Lower leg skin (tissue), 3 donors: Measurements from ENCODE around the gene NAA35.
"Not testable (repeated sequence)": the region's sequence is repeated elsewhere in the genome, so short reads cannot be mapped to it uniquely, and the experiment has no call there.

ENCODE experiments used
- POLR2A ChIP-seq, 2 donors: fragments of 450-650 bp; IDR thresholded peaks; one replicate each; pipeline ENCODE4 v1.6.1; 2016 to 2017; ENCODE audit warnings: antibody characterized with exemption in 2 of 2, mild to moderate bottlenecking in 1 of 2, moderate library complexity in 1 of 2
- TF ChIP-seq, protein P1 (sequence below), 3 donors: fragments of 450-650 bp; IDR thresholded peaks; one replicate each; pipeline ENCODE4 v1.5.1; 2016; ENCODE audit warnings: antibody characterized with exemption in 3 of 3, mild to moderate bottlenecking in 3 of 3, moderate library complexity in 2 of 3

DNA sequence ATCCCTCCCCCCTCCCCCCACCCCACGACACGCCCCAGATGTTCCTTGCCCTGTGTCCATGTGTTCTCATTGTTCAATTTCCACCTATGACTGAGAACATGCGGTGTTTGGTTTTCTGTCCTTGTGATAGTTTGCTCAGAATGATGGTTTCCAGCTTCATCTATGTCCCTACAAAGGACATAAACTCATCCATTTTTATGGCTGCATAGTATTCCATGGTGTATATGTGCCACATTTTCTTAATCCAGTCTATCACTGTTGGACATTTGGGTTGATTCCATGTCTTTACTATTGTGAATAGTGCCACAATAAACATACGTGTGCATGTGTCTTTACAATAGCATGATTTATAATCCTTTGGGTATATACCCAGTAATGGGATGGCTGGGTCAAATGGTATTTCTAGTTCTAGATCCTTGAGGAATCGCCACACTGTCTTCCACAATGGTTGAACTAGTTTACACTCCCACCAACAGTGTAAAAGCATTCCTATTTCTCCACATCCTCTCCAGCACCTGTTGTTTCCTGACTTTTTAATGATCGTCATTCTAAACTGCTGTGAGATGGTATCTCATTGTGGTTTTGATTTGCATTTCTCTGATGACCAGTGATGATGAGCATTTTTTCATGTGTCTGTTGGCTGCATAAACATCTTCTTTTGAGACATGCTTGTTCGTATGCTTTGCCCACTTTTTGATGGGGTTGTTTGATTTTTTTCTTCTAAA, 107.2 kb downstream of the NAA35 start:
- TF ChIP-seq, protein P1, sequence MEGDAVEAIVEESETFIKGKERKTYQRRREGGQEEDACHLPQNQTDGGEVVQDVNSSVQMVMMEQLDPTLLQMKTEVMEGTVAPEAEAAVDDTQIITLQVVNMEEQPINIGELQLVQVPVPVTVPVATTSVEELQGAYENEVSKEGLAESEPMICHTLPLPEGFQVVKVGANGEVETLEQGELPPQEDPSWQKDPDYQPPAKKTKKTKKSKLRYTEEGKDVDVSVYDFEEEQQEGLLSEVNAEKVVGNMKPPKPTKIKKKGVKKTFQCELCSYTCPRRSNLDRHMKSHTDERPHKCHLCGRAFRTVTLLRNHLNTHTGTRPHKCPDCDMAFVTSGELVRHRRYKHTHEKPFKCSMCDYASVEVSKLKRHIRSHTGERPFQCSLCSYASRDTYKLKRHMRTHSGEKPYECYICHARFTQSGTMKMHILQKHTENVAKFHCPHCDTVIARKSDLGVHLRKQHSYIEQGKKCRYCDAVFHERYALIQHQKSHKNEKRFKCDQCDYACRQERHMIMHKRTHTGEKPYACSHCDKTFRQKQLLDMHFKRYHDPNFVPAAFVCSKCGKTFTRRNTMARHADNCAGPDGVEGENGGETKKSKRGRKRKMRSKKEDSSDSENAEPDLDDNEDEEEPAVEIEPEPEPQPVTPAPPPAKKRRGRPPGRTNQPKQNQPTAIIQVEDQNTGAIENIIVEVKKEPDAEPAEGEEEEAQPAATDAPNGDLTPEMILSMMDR (IDR thresholded peaks at IDR 0.05) = not testable (repeated sequence)
- TF ChIP-seq POLR2A (IDR thresholded peaks at IDR 0.05) = not testable (repeated sequence)
